Hematopoietic multipotent progenitor cell (in vitro differentiated cells): Measurements from ENCODE around the gene TBL3. TPM values are rescaled to one million over a fixed set of nuclear protein-coding genes. Genes with fewer than 3 reads are reported as not detected.

Experiments
- DNase-seq, 3 donors: peaks; one replicate each; pipeline ENCODE4 v3.0.0-alpha.2; 2011 to 2015; ENCODE audit warnings: low read depth in 2 of 3, low spot score in 2 of 3
- total RNA-seq: library from RNA; depleted of rRNA; stranded (reverse); fragments of >200 nt; gene quantifications from one replicate; pipeline ENCODE4 v1.2.3, GENCODE V29; 2012

TBL3 gene
- total RNA-seq, 1 donor, result 62.7 TPM

DNA sequence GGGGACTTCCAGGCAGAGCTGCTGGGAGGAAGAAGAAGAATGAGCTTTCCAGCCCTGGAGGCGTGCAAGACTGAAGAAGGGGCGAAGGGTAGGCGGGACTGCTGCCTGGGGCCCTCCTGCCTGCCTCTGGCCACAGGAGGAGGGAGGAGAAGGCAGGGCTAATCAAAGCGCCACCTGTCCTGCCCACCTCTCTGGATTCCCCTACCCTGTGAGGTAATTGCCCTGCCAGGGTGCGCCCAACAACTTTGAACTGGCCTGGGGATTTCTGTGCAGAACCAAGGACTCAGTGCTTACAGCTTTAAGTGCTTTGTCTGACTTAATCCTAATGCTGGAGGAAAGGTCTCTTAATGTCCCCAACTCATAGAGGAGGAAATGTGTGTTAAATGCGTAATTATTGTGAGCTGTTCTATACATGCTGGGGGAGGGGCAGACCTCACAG is 9.6 kb downstream of the TBL3 start, which contains the start of gene NOXO1:
Gene NOXO1, minus strand, starts transcription at position 72 of the 439 bp plus-strand sequence. CDS start 290 bp downstream, outside the sequence.
- DNase-seq, result no peak

DNA sequence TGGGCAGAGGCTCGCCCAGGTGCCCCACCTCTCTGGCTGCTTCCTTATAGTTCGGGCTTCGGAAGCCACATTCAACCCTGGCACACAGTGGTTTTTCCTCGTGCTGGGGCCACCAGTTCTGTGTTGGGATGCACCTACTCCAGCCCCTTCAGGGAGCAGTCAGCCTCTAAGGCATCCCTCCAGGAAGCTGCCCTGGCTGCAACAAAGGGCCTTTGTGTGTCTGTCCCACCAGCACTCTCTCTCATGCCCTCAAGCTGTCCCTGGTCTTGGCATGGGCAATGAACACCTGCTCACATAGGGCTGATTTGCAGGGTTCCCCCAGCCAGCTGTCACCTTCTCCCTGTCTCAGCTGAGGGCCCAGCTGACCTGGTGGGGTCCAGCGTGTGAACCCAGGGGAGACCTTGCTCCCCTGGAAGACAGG is 10.2 kb downstream of the TBL3 start:
- DNase-seq, result no peak

GRCh38 chr16:1982991-1983543 is 11.2 kb downstream of the TBL3 start:
- no peak for DNase-seq

DNA sequence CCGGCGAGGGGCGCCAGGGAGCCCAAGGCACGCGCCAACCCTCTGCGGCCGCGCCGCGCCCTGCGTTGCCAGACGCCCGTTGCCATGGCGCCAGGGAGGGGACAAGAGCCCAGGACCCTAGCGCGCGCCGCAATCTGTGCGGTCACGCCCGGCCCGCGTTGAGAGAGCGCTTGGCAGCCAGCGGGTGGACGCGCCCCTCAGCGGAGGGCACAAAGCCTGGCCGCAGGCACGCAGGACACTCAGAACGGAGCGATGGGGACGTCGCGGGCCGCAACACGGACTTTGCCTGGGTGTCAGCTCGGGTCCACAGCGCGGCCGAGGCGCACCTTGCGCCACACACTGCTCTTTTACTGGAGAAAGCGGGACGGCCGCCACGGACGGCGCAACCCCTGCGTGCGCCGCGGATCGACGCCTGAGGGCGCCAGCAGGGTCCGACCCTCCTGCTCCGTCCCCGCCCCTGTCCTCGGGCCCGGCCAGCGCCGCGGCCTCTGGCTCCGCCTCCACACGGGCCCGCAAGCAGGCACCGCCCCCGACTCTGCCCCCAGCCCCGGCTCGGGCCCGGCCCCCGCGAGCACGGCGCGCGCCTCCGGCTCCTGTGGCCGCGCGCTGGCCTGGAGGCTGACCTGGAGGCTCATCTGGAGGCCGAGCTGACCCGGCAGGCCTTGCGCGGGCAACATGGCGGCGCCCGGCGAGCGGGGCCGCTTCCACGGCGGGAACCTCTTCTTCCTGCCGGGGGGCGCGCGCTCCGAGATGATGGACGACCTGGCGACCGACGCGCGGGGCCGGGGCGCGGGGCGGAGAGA is 11.9 kb downstream of the TBL3 start, which contains the start of gene GFER:
Gene GFER, plus strand, starts transcription at position 650 of the 803 bp plus-strand sequence. Its CDS starts 26 bp downstream, at position 676.
- peak in 2 of 3 donors; percentile 73 to 80 for DNase-seq

GRCh38 chr16:1984347-1985225 is 12.7 kb downstream of the TBL3 start:
- no peak for DNase-seq

- no peak for DNase-seq
These were observed 13.8 kb downstream of the TBL3 start for GRCh38 chr16:1985466-1986150.

GRCh38 chr16:1987198-1987597 is 15.3 kb downstream of the TBL3 start:
- no peak for DNase-seq

GRCh38 chr16:1989209-1990100 is 17.6 kb downstream of the TBL3 start, which contains the start of gene SYNGR3:
Gene SYNGR3 (plus strand): TSS chr16:1989970. CDS start chr16:1990103, 133 bp downstream.
- no peak for DNase-seq

GRCh38 chr16:1990101-1990350 is 18.2 kb downstream of the TBL3 start:
- DNase-seq, result no peak

DNA sequence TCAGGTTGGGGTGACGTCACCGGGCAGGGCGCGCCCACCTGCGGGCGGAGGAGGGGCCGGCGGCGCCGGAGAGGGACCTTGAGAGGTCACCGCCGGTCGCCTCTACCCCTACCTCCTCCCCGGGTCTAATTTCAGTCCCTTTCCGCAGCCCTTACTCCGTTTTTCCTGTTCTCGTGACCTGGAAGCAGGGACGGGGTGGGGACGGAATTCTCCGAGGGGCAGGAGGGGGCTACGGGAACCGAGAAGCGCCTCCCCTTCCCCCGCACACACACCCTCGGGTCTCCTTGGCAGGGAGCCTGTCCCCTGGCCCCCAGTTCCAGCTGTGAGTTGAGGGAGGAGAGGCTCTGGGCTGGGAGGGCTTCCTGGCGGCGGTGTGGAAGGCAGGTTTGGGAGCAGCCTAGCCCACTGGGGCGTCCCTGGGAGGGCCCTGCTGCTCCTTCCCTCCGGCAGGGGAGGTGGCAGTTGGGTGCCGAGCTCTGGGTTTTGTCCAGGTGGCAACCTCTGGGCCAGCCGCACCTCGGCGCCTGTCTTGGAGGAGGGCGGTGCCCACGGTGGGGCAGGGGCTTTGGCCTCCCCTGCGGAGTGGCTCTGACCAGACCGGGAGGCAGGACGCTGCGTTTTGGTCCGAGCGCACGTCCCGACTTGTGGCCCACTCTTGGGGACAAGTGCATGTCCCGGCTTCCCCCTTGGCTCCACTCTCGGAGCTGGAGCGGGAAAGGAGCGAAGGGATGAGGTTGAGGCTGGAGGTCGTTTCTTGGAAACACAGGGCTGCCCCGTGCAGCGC is 18.7 kb downstream of the TBL3 start:
- no peak for DNase-seq

GRCh38 chr16:1991135-1991551 is 19.3 kb downstream of the TBL3 start:
- DNase-seq, result peak in 1 of 3 donors; percentile 32

GRCh38 chr16:1991588-1991947 is 19.7 kb downstream of the TBL3 start:
- no peak for DNase-seq

DNA sequence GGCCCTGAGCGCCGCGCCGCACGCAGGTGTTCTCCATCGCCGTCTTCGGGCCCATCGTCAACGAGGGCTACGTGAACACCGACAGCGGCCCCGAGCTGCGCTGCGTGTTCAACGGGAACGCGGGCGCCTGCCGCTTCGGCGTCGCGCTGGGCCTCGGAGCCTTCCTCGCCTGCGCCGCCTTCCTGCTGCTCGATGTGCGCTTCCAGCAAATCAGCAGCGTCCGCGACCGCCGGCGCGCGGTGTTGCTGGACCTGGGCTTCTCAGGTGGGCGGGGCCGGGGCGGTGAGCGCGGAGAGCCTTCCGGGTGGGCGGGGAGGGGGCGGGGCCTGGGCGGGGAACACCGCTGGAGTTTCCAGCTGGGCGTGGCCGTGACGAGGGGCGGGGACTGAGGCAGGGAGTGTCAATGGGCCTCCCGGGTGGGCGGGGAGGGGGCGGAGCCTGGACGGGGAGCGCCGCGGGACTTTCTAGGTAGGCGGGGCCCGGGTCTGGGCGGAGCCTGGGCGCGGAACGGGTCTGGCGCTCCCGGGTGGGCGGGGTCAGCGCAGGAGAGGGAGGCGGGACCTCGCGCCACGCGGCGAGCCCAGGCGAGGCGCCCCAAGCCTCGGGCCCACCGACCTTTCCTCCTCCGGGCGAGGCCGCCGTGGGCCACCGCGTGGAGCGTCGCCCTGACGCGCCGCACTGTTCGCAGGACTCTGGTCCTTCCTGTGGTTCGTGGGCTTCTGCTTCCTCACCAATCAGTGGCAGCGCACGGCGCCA is 20.3 kb downstream of the TBL3 start:
- DNase-seq, result peak; percentile 94 to 97 (median 96)

DNA sequence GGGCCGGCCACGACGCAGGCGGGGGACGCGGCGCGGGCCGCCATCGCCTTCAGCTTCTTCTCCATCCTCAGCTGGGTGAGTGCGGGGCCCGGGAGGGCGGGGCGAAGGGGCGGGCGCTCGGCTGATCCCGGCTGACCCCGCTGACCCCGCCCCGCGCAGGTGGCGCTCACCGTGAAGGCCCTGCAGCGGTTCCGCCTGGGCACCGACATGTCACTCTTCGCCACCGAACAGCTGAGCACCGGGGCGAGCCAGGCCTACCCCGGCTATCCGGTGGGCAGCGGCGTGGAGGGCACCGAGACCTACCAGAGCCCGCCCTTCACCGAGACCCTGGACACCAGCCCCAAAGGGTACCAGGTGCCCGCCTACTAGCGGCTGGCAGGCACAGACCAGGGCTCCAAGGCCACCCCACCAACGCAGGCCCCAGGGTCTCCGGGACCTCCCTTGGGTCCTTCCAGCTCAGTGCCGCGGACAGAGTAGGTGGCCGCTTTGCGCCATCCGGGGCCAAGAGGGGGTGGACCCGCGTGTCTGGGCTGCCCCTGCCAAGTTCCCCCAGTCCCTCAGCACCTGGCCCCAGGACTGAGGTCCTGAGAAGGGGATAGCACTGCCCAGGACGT is 21.0 kb downstream of the TBL3 start:
- DNase-seq, result no peak

DNA sequence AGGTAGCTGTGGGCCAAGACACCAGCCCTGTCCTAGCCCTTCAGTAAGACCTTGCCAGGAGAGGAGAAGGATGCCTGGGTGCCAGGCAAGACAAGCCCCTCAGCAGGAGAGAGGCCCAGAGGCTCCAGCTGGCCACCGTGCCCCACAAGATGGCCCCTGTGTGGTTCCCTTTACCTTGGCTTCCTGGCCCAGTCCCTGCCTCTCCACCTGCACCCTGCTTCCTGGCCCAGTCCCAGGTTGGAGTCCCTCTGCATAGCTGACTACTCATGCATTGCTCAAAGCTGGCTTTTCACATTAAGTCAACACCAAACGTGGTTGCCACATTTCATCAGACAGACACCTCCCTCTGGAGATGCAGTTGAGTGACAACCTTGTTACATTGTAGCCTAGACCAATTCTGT is 21.9 kb downstream of the TBL3 start:
- no peak for DNase-seq

GRCh38 chr16:1997494-1998359 is 25.9 kb downstream of the TBL3 start:
- no peak for DNase-seq

GRCh38 chr16:1998360-1998835 is 26.5 kb downstream of the TBL3 start:
- DNase-seq, result no peak
